ENCODE data around the gene BAX.
A peak's percentile ranks its signal among the peaks of the same experiment; 100 is the strongest.
"Not testable (repeated sequence)": the region's sequence is repeated elsewhere in the genome, so short reads cannot be mapped to it uniquely, and the experiment has no call there.

The BAX gene
- long read RNA-seq, partial matches to known transcripts: 1 of 10 reads
- long read RNA-seq, other reads (novel, unspliced or antisense): 3 of 10 reads

DNA sequence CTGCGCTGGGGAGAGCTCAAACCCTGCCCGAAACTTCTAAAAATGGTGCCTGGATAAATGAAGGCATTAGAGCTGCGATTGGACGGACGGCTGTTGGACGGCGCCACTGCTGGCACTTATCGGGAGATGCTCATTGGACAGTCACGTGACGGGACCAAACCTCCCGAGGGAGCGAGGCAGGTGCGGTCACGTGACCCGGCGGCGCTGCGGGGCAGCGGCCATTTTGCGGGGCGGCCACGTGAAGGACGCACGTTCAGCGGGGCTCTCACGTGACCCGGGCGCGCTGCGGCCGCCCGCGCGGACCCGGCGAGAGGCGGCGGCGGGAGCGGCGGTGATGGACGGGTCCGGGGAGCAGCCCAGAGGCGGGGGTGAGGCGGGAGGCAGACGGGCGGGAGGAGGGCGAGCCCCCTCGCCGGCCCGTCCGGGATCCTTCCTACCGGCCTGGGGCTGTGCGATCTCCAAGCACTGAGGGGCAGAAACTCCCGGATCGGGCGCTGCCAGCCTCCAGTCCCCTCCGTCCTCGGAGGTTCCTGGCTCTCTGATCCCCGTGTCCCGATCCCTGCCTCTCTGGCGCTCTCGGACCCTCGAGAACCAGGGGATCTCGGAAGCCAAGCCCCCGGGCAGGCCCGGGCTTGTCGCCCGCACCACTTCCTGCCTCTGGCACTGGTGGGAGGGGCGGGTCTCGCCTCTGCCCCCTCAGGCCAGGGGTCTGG, at the start of gene BAX:
Gene BAX, plus strand, starts transcription at position 281 of the 713 bp plus-strand sequence. Its CDS starts 54 bp downstream, at position 335.
- H3K4me3 ChIP-seq (replicated peaks; ENCODE audit: insufficient read depth, low read length): peak within 1 kb of the TSS; percentile 96
- peak; percentile 76; the same call in 1 of the 2 replicates for TF ChIP-seq POLR2AphosphoS5 (IDR thresholded peaks at IDR 0.05; ENCODE audit: low read depth)
- TF ChIP-seq, protein P1, sequence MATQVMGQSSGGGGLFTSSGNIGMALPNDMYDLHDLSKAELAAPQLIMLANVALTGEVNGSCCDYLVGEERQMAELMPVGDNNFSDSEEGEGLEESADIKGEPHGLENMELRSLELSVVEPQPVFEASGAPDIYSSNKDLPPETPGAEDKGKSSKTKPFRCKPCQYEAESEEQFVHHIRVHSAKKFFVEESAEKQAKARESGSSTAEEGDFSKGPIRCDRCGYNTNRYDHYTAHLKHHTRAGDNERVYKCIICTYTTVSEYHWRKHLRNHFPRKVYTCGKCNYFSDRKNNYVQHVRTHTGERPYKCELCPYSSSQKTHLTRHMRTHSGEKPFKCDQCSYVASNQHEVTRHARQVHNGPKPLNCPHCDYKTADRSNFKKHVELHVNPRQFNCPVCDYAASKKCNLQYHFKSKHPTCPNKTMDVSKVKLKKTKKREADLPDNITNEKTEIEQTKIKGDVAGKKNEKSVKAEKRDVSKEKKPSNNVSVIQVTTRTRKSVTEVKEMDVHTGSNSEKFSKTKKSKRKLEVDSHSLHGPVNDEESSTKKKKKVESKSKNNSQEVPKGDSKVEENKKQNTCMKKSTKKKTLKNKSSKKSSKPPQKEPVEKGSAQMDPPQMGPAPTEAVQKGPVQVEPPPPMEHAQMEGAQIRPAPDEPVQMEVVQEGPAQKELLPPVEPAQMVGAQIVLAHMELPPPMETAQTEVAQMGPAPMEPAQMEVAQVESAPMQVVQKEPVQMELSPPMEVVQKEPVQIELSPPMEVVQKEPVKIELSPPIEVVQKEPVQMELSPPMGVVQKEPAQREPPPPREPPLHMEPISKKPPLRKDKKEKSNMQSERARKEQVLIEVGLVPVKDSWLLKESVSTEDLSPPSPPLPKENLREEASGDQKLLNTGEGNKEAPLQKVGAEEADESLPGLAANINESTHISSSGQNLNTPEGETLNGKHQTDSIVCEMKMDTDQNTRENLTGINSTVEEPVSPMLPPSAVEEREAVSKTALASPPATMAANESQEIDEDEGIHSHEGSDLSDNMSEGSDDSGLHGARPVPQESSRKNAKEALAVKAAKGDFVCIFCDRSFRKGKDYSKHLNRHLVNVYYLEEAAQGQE (IDR thresholded peaks at IDR 0.05; ENCODE audit: insufficient replicate concordance, low read depth): no peak
- peak; percentile 96 to 98 for DNase-seq (ENCODE audit: low read depth in 1 of 2, low spot score in 1 of 2)
- no peaks in the 10 kb centered on the region for H3K27me3 ChIP-seq (ENCODE audit: insufficient read depth, poor library complexity, severe bottlenecking)
- peak within 1 kb of the TSS; percentile 77 for H3K27ac ChIP-seq (replicated peaks)

DNA sequence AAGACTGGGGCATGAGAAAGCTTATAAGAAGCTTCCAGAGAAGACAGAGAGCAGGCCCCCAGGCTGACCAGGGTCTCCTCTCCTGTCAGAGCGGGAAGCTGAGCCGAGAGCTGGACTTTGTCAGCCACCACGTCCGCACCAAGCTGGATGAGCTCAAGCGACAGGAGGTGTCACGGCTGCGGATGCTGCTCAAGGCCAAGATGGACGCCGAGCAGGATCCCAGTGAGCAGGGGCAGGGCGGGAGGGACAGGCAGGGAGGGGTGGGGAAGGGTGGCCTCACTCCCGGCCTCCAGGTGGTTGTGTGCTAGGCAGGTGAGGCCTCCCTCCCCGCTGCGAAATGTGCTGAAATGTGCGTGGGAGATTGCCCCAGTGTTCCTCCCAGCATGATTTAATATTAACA, 49.0 kb upstream of the BAX start:
- no peak for TF ChIP-seq SPI1 (IDR thresholded peaks at IDR 0.05; ENCODE audit: borderline replicate concordance, low read depth)
- TF ChIP-seq, protein P2, sequence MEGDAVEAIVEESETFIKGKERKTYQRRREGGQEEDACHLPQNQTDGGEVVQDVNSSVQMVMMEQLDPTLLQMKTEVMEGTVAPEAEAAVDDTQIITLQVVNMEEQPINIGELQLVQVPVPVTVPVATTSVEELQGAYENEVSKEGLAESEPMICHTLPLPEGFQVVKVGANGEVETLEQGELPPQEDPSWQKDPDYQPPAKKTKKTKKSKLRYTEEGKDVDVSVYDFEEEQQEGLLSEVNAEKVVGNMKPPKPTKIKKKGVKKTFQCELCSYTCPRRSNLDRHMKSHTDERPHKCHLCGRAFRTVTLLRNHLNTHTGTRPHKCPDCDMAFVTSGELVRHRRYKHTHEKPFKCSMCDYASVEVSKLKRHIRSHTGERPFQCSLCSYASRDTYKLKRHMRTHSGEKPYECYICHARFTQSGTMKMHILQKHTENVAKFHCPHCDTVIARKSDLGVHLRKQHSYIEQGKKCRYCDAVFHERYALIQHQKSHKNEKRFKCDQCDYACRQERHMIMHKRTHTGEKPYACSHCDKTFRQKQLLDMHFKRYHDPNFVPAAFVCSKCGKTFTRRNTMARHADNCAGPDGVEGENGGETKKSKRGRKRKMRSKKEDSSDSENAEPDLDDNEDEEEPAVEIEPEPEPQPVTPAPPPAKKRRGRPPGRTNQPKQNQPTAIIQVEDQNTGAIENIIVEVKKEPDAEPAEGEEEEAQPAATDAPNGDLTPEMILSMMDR (IDR thresholded peaks at IDR 0.05; ENCODE audit: insufficient read depth, low read length): no peak
- Histone ChIP-seq H3K27ac (replicated peaks) (no peak overlapping the region), H3K4me3 (replicated peaks; ENCODE audit: insufficient read depth, low read length) (no peak overlapping the region), H3K27me3 (ENCODE audit: insufficient read depth, poor library complexity, severe bottlenecking) (no peaks in the 10 kb centered on the region)
- no peak for DNase-seq (ENCODE audit: low read depth in 1 of 2, low spot score in 1 of 2)

DNA sequence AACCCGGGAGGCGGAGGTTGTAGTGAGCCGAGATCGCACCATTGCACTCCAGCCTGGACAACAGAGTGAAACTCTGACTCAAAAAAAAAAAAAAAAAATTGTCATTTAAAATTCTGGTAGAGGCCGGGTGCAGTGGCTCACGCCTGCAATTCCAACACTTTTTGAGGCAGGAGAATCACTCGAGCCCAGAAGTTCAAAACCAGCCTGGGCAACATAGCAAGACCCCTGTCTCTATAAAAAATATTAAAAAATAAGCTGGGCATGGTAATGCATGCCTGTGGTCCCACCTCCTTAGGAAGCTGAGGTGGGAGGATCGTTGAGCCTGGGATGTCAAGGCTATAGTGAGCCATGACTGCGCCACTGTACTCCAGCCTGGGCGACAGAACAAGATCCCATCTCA, 48.4 kb upstream of the BAX start:
- H3K27me3 ChIP-seq (ENCODE audit: insufficient read depth, poor library complexity, severe bottlenecking): no peaks in the 10 kb centered on the region
- no peak overlapping the region for H3K27ac ChIP-seq (replicated peaks)
- H3K4me3 ChIP-seq (replicated peaks; ENCODE audit: insufficient read depth, low read length): no peak overlapping the region
- TF ChIP-seq POLR2AphosphoS5 (IDR thresholded peaks at IDR 0.05; ENCODE audit: low read depth) (no peak), GABPA (IDR thresholded peaks at IDR 0.05; ENCODE audit: low read depth) (no peak), SPI1 (IDR thresholded peaks at IDR 0.05; ENCODE audit: borderline replicate concordance, low read depth) (no peak)
- TF ChIP-seq, protein P1 (IDR thresholded peaks at IDR 0.05; ENCODE audit: insufficient replicate concordance, low read depth): no peak
- TF ChIP-seq, protein P2 (IDR thresholded peaks at IDR 0.05; ENCODE audit: insufficient read depth, low read length): no peak
- no peak for DNase-seq (ENCODE audit: low read depth in 1 of 2, low spot score in 1 of 2)

DNA sequence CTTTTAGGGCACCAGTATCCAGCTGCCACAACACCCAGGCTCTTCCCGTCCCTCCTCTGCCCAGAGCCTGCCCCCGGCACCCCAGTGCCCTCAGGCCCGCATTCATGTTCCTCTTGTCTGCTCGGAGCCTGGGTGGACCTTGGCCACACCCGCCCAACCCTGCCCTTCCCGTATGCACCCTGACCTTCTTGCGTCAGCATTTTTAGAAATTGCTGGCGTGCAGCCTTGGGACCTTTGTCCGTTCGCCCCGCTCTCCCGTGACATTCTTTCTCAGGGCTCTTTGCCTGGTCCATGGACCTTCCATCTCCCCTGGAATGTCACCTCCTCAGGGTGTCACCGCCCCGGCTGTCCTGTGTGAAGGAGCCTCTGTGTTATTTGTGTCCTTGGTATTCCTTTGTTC, 47.0 kb upstream of the BAX start:
- Histone ChIP-seq H3K27ac (replicated peaks) (no peak overlapping the region), H3K4me3 (replicated peaks; ENCODE audit: insufficient read depth, low read length) (no peak overlapping the region), H3K27me3 (ENCODE audit: insufficient read depth, poor library complexity, severe bottlenecking) (no peaks in the 10 kb centered on the region)
- TF ChIP-seq SPI1 (IDR thresholded peaks at IDR 0.05; ENCODE audit: borderline replicate concordance, low read depth) (no peak), GABPA (IDR thresholded peaks at IDR 0.05; ENCODE audit: low read depth) (no peak), POLR2AphosphoS5 (IDR thresholded peaks at IDR 0.05; ENCODE audit: low read depth) (no peak)
- TF ChIP-seq, protein P2 (IDR thresholded peaks at IDR 0.05; ENCODE audit: insufficient read depth, low read length): no peak
- TF ChIP-seq, protein P1 (IDR thresholded peaks at IDR 0.05; ENCODE audit: insufficient replicate concordance, low read depth): no peak
- no peak for DNase-seq (ENCODE audit: low read depth in 1 of 2, low spot score in 1 of 2)

DNA sequence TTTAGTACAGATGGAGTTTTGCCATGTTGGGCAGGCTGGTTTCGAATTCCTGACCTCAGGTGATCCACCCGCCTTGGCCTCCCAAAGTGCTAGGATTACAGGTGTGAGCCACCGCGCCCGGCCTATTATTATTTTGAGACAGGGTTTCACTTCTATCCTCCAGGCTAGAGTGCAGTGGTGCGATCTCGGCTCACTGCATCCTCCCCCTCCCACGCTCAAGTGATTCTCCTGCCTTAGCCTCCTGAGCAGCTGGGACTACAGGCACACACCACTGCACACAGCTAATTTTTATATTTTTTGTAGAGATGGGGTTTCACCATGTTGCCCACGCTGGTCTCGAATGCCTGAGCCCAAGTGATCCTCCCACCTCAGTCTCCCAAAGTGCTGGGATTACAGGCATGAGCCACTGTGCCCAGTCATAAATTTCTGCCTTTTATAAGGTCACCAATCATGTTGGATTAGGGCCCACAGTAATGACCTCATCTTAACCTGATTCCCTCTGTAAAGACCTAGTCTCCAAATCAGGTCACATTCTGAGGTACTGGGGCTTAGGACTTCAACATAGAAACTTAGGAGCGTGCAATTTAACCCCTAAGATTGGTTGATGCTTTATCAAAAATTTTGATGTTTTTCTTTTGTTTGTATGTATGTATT, 45.1 kb upstream of the BAX start:
- DNase-seq (ENCODE audit: low read depth in 1 of 2, low spot score in 1 of 2); H3K27ac ChIP-seq (replicated peaks); H3K27me3 ChIP-seq (ENCODE audit: insufficient read depth, poor library complexity, severe bottlenecking); H3K4me3 ChIP-seq (replicated peaks; ENCODE audit: insufficient read depth, low read length): not testable (repeated sequence)
